Stimulated activated CD4-positive, alpha-beta T cell treated with anti-CD3 and anti-CD28 coated beads, TNF-alpha, amount 100 ng/mL, for 48 hours (primary cell): ENCODE measurements around the gene CALHM2.
"Not testable (repeated sequence)": the region's sequence is repeated elsewhere in the genome, so short reads cannot be mapped to it uniquely, and the experiment has no call there.

Experiments
- DNase-seq, 3 donors: peaks; one replicate each; pipeline ENCODE4 v3.0.0-alpha.2; 2020; ENCODE audit warnings: low read depth in 3 of 3

CALHM2 gene

GRCh38 chr10:103449208-103450144, 2.7 kb downstream of the CALHM2 start:
- DNase-seq: no peak

- no peak for DNase-seq
Observed at GRCh38 chr10:103448746-103449145, 3.4 kb downstream of the CALHM2 start.

GRCh38 chr10:103447187-103447586, 5.0 kb downstream of the CALHM2 start:
- DNase-seq: no peak

- no peak for DNase-seq
Observed at GRCh38 chr10:103445767-103446567, 6.2 kb downstream of the CALHM2 start.

- DNase-seq: no peak
Observed at GRCh38 chr10:103445366-103445765, 6.8 kb downstream of the CALHM2 start.

GRCh38 chr10:103444478-103444877, 7.7 kb downstream of the CALHM2 start:
- no peak for DNase-seq

GRCh38 chr10:103443475-103444185, 8.5 kb downstream of the CALHM2 start:
- no peak for DNase-seq

- DNase-seq: no peak
Observed at GRCh38 chr10:103442031-103442461, 10.1 kb downstream of the CALHM2 start.

GRCh38 chr10:103441611-103442010, 10.6 kb downstream of the CALHM2 start:
- DNase-seq: no peak

GRCh38 chr10:103441206-103441605, 11.0 kb downstream of the CALHM2 start:
- DNase-seq: no peak

- DNase-seq: no peak
Observed at GRCh38 chr10:103440416-103440815, 11.8 kb downstream of the CALHM2 start.

GRCh38 chr10:103439776-103440175, 12.4 kb downstream of the CALHM2 start:
- no peak for DNase-seq

- DNase-seq: no peak
Observed at GRCh38 chr10:103433858-103434257, 18.3 kb downstream of the CALHM2 start.

- DNase-seq: no peak
Observed at GRCh38 chr10:103431902-103432301, 20.3 kb downstream of the CALHM2 start.

- DNase-seq: no peak
Observed at GRCh38 chr10:103429647-103430046, 22.5 kb downstream of the CALHM2 start.

- no peak for DNase-seq
Observed at GRCh38 chr10:103428989-103429643, 23.1 kb downstream of the CALHM2 start.

- no peak for DNase-seq
Observed at GRCh38 chr10:103427866-103428265, 24.3 kb downstream of the CALHM2 start.

- DNase-seq: no peak
Observed at GRCh38 chr10:103423748-103424147, 28.4 kb downstream of the CALHM2 start.

GRCh38 chr10:103419101-103419500, 33.1 kb downstream of the CALHM2 start:
- no peak for DNase-seq

GRCh38 chr10:103417601-103418000, 34.6 kb downstream of the CALHM2 start:
- no peak for DNase-seq

GRCh38 chr10:103417148-103417469, 35.1 kb downstream of the CALHM2 start:
- DNase-seq: not testable (repeated sequence)
